ENCODE results near the gene CACNG3.

CACNG3 gene

DNA sequence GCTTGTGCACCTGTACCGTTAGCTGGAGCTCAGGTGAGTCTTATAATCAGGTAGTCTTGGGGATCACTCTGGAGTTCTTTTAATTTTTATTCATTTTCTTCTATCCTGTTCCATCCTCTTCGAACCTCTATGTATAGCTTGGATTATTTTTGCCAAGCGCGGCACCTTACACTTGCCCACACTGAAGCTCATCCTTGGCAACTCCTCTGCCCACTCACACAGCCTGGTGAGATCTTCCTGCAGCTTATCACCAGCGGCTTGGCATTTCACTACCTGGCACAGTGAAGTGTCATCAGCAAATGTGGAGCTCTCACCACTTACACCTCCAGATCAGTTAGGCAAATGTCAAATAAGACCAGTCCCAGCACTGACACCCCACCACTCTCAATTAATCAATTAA is 116.7 kb downstream of the CACNG3 start:
- no peak overlapping the region for H3K4me3 ChIP-seq (ENCODE audit: low read depth, low read length)
- TF ChIP-seq, protein P1, sequence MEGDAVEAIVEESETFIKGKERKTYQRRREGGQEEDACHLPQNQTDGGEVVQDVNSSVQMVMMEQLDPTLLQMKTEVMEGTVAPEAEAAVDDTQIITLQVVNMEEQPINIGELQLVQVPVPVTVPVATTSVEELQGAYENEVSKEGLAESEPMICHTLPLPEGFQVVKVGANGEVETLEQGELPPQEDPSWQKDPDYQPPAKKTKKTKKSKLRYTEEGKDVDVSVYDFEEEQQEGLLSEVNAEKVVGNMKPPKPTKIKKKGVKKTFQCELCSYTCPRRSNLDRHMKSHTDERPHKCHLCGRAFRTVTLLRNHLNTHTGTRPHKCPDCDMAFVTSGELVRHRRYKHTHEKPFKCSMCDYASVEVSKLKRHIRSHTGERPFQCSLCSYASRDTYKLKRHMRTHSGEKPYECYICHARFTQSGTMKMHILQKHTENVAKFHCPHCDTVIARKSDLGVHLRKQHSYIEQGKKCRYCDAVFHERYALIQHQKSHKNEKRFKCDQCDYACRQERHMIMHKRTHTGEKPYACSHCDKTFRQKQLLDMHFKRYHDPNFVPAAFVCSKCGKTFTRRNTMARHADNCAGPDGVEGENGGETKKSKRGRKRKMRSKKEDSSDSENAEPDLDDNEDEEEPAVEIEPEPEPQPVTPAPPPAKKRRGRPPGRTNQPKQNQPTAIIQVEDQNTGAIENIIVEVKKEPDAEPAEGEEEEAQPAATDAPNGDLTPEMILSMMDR (IDR thresholded peaks at IDR 0.05; ENCODE audit: low read depth, low read length, missing control alignments): no peak

DNA sequence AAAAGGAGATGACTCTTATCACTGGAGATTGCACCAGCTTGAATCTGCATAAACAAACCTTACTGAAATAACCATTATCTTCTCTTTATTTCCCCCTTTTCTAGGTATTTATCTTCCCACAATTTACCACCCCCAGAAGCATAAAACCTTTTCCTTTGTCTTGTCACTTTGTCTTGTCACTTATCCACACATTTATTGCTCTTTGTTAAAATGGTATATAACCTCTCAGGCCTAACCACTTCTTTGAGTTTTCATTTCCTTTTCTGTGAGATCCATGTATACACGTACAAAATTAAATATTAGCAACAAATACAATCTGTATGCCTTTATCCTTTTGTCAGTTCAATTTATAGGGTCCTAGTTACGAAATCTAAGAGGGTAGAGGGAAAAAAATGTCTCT is 122.9 kb downstream of the CACNG3 start:
- TF ChIP-seq, protein P1 (IDR thresholded peaks at IDR 0.05; ENCODE audit: low read depth, low read length, missing control alignments): no peak
- DNase-seq (ENCODE audit: low read depth): no peak
- H3K4me3 ChIP-seq (ENCODE audit: low read depth, low read length): no peak overlapping the region

More for the DNA sequence above, 116.7 kb downstream of the CACNG3 start:
- DNase-seq (ENCODE audit: low read depth): no peak

DNA sequence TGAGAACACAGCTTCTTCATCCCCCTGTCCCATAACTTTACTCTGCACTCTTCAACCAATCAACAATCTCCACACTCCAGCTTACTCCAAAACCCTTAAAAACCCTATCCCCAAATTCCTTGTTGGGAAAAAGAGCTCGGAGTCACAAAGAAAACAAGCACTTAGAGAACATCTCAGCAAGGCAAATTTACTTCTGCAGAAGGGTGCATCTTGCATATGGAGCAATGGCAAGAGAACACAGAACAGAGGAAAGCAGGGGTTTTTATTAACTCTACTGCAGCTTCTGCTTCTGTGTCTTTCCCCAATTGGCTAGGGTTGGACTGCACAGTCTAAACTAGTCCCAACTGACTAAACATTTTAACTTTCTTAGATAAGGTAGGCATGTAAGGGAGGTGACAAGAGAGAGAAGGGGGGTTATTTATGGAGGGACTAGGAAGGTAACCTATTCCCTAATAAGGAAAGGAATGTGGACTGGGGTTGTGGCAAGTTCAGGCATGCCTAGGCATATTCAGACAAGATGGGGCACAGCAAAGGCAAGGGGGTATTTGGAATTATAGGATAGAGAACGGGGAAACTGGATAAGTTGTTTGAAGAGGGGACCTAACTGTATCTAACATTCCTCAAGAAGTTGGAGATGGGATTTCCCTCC is 125.5 kb downstream of the CACNG3 start:
- TF ChIP-seq, protein P1 (IDR thresholded peaks at IDR 0.05; ENCODE audit: low read depth, low read length, missing control alignments): no peak

DNA sequence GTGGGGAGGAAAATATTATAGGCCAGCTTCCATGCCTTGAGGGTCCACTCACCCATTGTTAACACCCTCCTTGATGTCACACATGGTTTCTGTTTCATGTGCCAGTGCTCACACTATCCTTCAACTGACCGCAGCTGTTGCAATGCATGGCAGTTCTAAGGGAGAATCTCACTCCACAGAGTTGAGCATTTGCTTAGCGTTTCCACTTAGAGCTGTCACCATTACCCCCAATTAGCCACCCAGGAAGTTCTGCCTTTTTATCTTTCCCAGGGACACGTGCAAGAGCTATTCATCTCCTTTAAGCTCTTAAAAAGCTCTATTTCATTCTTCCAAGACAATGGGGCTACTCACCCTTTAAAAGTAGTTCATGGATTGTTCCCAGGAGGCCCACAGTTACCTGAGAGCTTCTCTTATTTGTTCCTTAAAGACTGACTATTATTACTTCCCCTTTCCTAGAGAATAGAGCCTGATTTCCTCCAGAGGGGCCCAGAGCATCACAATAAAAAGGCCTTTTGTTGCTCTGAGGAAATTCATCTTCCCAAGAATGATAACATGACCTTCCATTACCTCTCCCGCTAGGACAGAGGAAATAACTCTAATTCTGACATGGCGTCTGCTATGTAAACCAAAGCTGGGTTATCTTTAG is 126.8 kb downstream of the CACNG3 start:
- no peak overlapping the region for H3K4me3 ChIP-seq (ENCODE audit: low read depth, low read length)
- DNase-seq (ENCODE audit: low read depth): no peak
- TF ChIP-seq, protein P1 (IDR thresholded peaks at IDR 0.05; ENCODE audit: low read depth, low read length, missing control alignments): no peak

More for the DNA sequence above, 125.5 kb downstream of the CACNG3 start:
- no peak overlapping the region for H3K4me3 ChIP-seq (ENCODE audit: low read depth, low read length)
- no peak for DNase-seq (ENCODE audit: low read depth)

DNA sequence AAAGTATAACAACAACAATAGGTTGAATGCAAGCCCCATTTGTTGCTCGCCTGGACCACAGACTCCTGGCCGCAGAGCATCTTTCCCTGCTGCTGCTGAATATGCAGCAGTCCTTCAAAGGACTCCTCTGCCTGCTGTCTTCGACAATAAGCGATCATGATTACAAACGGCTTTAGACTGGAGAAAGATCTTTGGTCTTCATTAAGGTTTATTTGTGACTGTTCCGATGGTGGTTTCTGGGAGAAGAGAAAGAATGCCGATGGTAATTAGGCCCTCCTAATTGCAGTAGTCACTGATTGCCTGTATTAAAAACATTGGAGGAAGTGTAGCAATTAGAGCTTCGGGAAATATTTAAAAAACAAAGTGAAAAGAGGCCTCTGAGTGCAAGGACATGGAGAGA is 138.2 kb downstream of the CACNG3 start:
- TF ChIP-seq, protein P1 (IDR thresholded peaks at IDR 0.05; ENCODE audit: low read depth, low read length, missing control alignments): no peak
- H3K4me3 ChIP-seq (ENCODE audit: low read depth, low read length): no peak overlapping the region

DNA sequence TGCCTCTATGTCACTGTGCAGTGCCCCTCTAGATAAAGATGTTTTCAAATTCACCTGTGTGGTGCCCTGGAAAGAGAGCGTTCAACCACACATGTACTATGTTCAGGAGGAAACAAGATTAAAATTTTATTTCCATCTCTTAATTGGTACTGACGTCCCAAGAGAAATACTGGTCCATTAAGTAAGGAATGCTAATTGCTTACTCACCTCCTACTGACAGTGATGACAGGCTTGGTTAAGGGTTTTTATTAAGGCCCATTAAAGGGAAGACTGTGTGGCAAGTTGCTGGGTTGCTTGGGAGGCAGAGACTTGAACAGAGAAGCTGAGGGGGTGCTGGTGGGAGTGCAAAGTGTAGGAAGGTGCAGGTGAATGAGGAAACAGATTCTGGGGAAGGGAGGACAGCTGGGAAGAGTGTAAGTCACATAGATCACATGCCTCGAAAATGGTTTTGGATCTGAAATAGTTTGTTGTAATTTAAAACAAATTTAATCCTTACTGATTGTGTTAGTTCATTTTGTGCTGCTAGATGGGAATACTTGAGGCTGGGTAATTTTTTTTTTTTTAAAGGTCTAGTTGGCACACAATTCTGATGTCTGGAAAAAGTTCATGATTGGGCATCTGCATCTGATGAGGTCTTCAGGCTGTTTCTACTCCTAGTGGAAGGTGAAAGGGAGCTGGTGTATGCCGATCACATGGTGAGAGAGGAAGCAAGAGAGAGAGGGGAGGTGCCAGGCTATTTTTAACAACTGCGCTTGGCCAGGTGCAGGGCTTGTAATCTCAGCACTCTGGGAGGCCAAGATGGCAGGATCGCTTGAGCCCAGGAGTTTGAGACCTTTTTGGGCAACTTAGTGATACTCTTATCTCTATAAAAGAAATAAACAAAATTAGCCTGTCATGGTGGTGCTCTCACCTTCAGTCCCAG is 140.5 kb downstream of the CACNG3 start:
- TF ChIP-seq, protein P1 (IDR thresholded peaks at IDR 0.05; ENCODE audit: low read depth, low read length, missing control alignments): no peak
- no peak overlapping the region; the same call in 1 of the 2 replicates for H3K4me3 ChIP-seq (ENCODE audit: low read depth, low read length)
- DNase-seq (ENCODE audit: low read depth): peak; percentile 34

More for the DNA sequence above, 138.2 kb downstream of the CACNG3 start:
- DNase-seq (ENCODE audit: low read depth): no peak

Data from GM12864 (cell line).